Glutamatergic neuron (in vitro differentiated cells): ENCODE measurements around the gene MDC1. TPM values are rescaled to one million over a fixed set of nuclear protein-coding genes. Genes with fewer than 3 reads are reported as not detected.

ENCODE experiments used
- DNase-seq: peaks from one replicate; pipeline ENCODE4 v3.0.0; 2022
- H3K27ac Mint-ChIP-seq: one replicate; pipeline ENCODE4 v1.8.0; 2020; ENCODE audit warnings: mild to moderate bottlenecking, mixed read lengths, inconsistent platforms; ENCODE audit not compliant: unreplicated experiment
- H3K27me3 Mint-ChIP-seq: one replicate; pipeline ENCODE4 v1.8.0; 2020; ENCODE audit warnings: mild to moderate bottlenecking, moderate library complexity, mixed read lengths, inconsistent platforms; ENCODE audit not compliant: unreplicated experiment
- H3K36me3 Mint-ChIP-seq: one replicate; pipeline ENCODE4 v1.8.0; 2020; ENCODE audit warnings: mild to moderate bottlenecking, mixed read lengths, inconsistent platforms; ENCODE audit not compliant: unreplicated experiment
- H3K4me1 Mint-ChIP-seq: one replicate; pipeline ENCODE4 v1.8.0; 2020; ENCODE audit warnings: mild to moderate bottlenecking, low read depth, mixed read lengths, inconsistent platforms; ENCODE audit not compliant: unreplicated experiment
- H3K4me3 Mint-ChIP-seq: one replicate; pipeline ENCODE4 v1.8.0; 2020; ENCODE audit warnings: mild to moderate bottlenecking, mixed read lengths, inconsistent platforms; ENCODE audit not compliant: unreplicated experiment
- H3K9me3 Mint-ChIP-seq: one replicate; pipeline ENCODE4 v1.8.0; 2020; ENCODE audit warnings: mild to moderate bottlenecking, moderate library complexity, mixed read lengths, inconsistent platforms; ENCODE audit not compliant: unreplicated experiment
- total RNA-seq: library from RNA; stranded (reverse); fragmentation: NEBNext Ultra II Directional; extraction: Animal tissue kit (Norgen Biotek cat#: 25700); gene quantifications from one replicate; pipeline ENCODE4 v1.2.1, GENCODE V29; 2021; ENCODE audit not compliant: unreplicated experiment
- TF ChIP-seq, protein P1 (sequence below): fragments of 200-600 bp; sonication (generic); IDR thresholded peaks from one replicate; pipeline ENCODE4 v1.5.0; 2021; ENCODE audit not compliant: partially characterized antibody, unreplicated experiment

The MDC1 gene
- total RNA-seq, 1 donor from 2014 or later = 50.4 TPM

- DNase-seq = no peak
- Mint-ChIP-seq H3K4me3 (peak overlapping the region; percentile 97), H3K27ac (peak overlapping the region; percentile 84), H3K27me3 (peaks cover 37% of the 10 kb centered on the region), H3K4me1 (peaks cover 44% of the 10 kb centered on the region), H3K9me3 (peaks cover 23% of the 10 kb centered on the region), H3K36me3 (peaks cover 5% of the 10 kb centered on the region)
- TF ChIP-seq, protein P1, sequence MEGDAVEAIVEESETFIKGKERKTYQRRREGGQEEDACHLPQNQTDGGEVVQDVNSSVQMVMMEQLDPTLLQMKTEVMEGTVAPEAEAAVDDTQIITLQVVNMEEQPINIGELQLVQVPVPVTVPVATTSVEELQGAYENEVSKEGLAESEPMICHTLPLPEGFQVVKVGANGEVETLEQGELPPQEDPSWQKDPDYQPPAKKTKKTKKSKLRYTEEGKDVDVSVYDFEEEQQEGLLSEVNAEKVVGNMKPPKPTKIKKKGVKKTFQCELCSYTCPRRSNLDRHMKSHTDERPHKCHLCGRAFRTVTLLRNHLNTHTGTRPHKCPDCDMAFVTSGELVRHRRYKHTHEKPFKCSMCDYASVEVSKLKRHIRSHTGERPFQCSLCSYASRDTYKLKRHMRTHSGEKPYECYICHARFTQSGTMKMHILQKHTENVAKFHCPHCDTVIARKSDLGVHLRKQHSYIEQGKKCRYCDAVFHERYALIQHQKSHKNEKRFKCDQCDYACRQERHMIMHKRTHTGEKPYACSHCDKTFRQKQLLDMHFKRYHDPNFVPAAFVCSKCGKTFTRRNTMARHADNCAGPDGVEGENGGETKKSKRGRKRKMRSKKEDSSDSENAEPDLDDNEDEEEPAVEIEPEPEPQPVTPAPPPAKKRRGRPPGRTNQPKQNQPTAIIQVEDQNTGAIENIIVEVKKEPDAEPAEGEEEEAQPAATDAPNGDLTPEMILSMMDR = no peak
These were observed 33.1 kb downstream of the MDC1 start for GRCh38 chr6:30683980-30684338.

DNA sequence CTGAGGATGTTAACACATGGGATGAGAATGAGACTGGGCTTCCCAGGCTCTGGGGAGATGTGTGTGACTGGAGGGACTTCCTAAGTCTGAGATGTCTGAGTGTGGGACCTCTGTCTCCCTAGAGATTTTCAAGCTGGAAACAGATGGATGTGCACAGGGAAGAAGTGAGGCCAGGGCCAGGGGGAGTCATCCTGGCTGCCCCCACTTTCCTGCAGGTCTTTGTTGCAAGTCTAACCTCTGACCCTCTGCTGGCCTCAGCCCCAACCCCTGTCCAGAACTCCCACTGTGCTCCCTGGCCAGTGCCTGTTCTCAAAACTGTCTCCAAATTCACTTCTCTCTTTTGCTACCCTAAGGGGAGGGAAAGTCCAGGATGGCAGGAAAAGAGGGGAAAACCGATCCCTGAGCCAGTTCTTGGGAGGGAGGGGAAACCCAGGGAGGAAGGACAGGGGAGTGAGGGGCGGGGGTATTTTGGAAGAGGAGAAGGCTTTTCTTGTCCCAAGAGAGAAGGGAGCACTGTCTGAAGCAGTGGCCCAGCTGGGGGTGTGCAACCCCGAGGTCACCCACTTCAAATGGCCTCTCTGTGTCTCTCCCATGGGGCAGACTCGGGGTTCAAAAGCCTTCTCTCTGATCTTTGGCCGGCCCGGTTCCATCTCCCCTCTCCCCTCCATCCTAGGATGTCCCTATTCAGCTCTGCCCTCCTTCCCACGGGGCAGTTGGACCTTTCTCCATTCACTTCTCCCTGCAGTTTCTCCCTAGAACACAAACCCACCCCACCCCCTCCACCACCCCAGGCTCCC, 33.7 kb downstream of the MDC1 start:
- Mint-ChIP-seq H3K4me3 (peak overlapping the region; percentile 97), H3K27ac (peak overlapping the region; percentile 86), H3K9me3 (peaks cover 21% of the 10 kb centered on the region), H3K27me3 (peaks cover 32% of the 10 kb centered on the region), H3K36me3 (peaks cover 5% of the 10 kb centered on the region), H3K4me1 (peaks cover 40% of the 10 kb centered on the region)
- TF ChIP-seq, protein P1 = no peak
- no peak for DNase-seq

DNA sequence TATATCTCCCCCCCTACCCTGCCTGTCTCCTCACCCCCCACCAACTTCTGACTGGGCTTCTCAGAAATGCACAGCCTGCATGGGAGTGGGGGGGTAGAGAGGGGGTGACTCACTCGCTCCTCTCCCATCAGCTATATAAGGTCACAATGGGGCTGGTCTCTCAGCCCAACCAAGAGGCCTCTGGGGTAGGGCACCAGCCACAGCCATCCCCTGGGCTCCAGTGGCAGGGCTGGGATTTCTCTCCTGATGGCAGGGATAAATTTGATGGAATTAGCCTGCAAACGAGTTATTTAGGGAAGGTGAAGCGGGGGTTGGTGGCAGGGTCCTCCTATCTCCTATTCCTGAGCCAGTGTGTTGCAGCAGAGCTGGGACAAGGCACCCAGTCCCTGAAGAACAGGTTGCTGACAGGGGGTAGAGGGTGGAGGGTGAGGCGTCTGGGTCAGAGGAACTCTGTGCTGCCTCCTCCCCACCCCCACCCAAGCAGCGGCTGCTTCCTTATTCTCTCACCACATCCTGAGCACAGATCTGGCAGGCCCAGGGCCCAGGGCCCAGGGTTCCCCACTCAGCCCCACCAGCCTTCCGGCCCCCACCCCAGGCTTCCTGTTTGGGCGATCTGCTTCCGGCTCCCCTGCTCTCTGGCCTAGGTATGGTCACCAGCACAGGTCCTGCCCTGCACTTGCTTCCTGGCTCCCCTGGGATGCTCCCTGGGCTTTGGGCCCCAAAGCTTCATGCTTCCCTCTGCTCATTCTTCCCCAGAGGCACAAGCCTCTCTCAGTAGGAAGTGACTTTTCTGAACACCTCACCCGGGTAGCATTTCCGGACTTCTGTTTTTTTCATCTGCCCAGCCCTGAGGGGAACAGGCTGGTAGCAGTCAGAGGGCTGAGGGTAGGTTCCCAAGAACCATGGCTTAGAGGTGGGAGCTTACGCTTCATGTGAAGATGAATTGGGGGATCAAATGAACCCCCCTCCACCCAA, 34.7 kb downstream of the MDC1 start:
- peaks cover 35% of the 10 kb centered on the region for H3K4me1 Mint-ChIP-seq
- peaks cover 5% of the 10 kb centered on the region for H3K36me3 Mint-ChIP-seq
- peaks cover 12% of the 10 kb centered on the region for H3K9me3 Mint-ChIP-seq
- no peak for DNase-seq
- H3K4me3 Mint-ChIP-seq = peak overlapping the region; percentile 97
- TF ChIP-seq, protein P1 = no peak
- peak overlapping the region; percentile 86 for H3K27ac Mint-ChIP-seq
- peaks cover 24% of the 10 kb centered on the region for H3K27me3 Mint-ChIP-seq

GRCh38 chr6:30681766-30682142, 35.3 kb downstream of the MDC1 start:
- Mint-ChIP-seq H3K27ac (peak overlapping the region; percentile 62), H3K36me3 (peaks cover 5% of the 10 kb centered on the region), H3K4me1 (peaks cover 35% of the 10 kb centered on the region), H3K9me3 (peaks cover 12% of the 10 kb centered on the region), H3K27me3 (peaks cover 24% of the 10 kb centered on the region), H3K4me3 (peak overlapping the region; percentile 97)
- TF ChIP-seq, protein P1 = no peak
- no peak for DNase-seq
